ENCODE results near the gene TSR1. TPM values are rescaled to one million over a fixed set of nuclear protein-coding genes. Genes with fewer than 3 reads are reported as not detected.

Gene TSR1
- total and polyA plus RNA-seq, 2 donors (not counting 1 experiment from before 2014, with no cell fraction given), result 13.7 to 42.4 TPM

DNA sequence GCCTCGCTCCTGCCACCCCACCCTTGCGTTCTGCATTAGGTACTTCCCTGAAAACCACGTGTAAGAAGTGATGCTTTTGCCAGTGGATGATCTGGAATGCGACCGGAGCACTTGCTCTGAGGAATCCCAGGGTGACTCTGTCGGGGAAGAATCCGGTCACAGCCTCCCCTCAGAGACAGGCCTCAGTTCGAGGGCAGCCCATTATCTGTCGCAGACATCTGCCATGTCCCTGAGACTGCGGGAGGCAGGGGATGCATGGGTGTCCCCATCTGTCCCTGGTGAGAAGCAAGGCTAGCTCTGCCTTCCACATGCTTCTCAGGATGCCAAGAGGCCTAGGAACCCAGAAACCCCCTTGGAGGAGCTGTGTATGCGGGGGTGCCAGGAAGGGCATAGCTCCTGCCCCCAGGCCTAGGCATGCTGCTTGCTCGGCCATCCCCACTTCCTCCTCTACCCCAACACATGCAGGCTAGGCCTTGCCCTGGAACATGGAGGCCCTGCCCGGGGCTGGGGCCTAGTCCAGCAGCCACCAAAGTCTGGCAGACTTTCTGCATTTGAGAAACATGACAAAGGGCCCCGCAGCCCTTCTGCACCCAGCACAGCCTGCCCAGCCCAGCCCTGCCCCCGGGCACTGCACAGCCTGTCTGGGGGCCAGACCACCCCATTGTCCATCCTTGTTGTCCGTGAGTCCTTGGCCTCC lies 44.1 kb upstream of the TSR1 start:
- Histone ChIP-seq H3K4me3 (replicated peaks in 1 of 4; ENCODE audit: control extremely low read depth in 1 of 4, insufficient read depth in 1 of 4, low read depth in 3 of 4, low read length in 4 of 4) (no peak overlapping the region), H3K9ac (ENCODE audit: insufficient read depth, low read length) (no peak overlapping the region), H3K36me3 (ENCODE audit: control insufficient read depth, insufficient read depth, low read length) (peaks cover 17% of the 10 kb centered on the region), H3K79me2 (ENCODE audit: control insufficient read depth, insufficient read depth, low read length) (no peaks in the 10 kb centered on the region), H3K4me2 (ENCODE audit: extremely low read depth, insufficient read depth, low read length) (no peak overlapping the region), H2AFZ (ENCODE audit: low read length) (no peak overlapping the region), H3K4me1 (ENCODE audit: control insufficient read depth, extremely low read depth, insufficient read depth, low read length) (no peaks in the 10 kb centered on the region), H3K9me3 (ENCODE audit: control insufficient read depth, insufficient read depth, low read depth, low read length) (no peaks in the 10 kb centered on the region), H4K20me1 (ENCODE audit: control insufficient read depth, extremely low read depth, insufficient read depth, low read length) (no peaks in the 10 kb centered on the region), H3K27ac (ENCODE audit: insufficient read depth, low read length) (no peak overlapping the region), H3K27me3 (ENCODE audit: control insufficient read depth, insufficient read depth, low read length) (no peaks in the 10 kb centered on the region)
- DNase-seq (ENCODE audit: low read depth in 2 of 2), result no peak
- TF ChIP-seq EZH2 (IDR thresholded peaks at IDR 0.05; ENCODE audit: low read length, missing control alignments) (no peak), CTCF (conservative IDR thresholded peaks at IDR 0.05 in 1 of 2, IDR thresholded peaks at IDR 0.05 in 1 of 2; ENCODE audit: low read depth in 1 of 2, low read length in 2 of 2) (no peak)

- no peak overlapping the region for H3K27ac ChIP-seq (ENCODE audit: insufficient read depth, low read length)
- H2AFZ ChIP-seq (ENCODE audit: low read length), result no peak overlapping the region
- no peak overlapping the region for H3K4me2 ChIP-seq (ENCODE audit: extremely low read depth, insufficient read depth, low read length)
- TF ChIP-seq CTCF (conservative IDR thresholded peaks at IDR 0.05 in 1 of 2, IDR thresholded peaks at IDR 0.05 in 1 of 2; ENCODE audit: low read depth in 1 of 2, low read length in 2 of 2) (no peak), EZH2 (IDR thresholded peaks at IDR 0.05; ENCODE audit: low read length, missing control alignments) (no peak)
- H3K4me1 ChIP-seq (ENCODE audit: control insufficient read depth, extremely low read depth, insufficient read depth, low read length), result no peaks in the 10 kb centered on the region
- no peaks in the 10 kb centered on the region for H3K9me3 ChIP-seq (ENCODE audit: control insufficient read depth, insufficient read depth, low read depth, low read length)
- H4K20me1 ChIP-seq (ENCODE audit: control insufficient read depth, extremely low read depth, insufficient read depth, low read length), result no peaks in the 10 kb centered on the region
- H3K79me2 ChIP-seq (ENCODE audit: control insufficient read depth, insufficient read depth, low read length), result no peaks in the 10 kb centered on the region
- H3K27me3 ChIP-seq (ENCODE audit: control insufficient read depth, insufficient read depth, low read length), result no peaks in the 10 kb centered on the region
- DNase-seq (ENCODE audit: low read depth in 2 of 2), result no peak
- no peak overlapping the region for H3K9ac ChIP-seq (ENCODE audit: insufficient read depth, low read length)
- H3K36me3 ChIP-seq (ENCODE audit: control insufficient read depth, insufficient read depth, low read length), result peaks cover 17% of the 10 kb centered on the region
- H3K4me3 ChIP-seq (replicated peaks in 1 of 4; ENCODE audit: control extremely low read depth in 1 of 4, insufficient read depth in 1 of 4, low read depth in 3 of 4, low read length in 4 of 4), result no peak overlapping the region
Observed at GRCh38 chr17:2379489-2380225, 43.4 kb upstream of the TSR1 start.

- DNase-seq (ENCODE audit: low read depth in 2 of 2), result no peak
- Histone ChIP-seq H3K4me3 (replicated peaks in 1 of 4; ENCODE audit: control extremely low read depth in 1 of 4, insufficient read depth in 1 of 4, low read depth in 3 of 4, low read length in 4 of 4) (no peak overlapping the region), H4K20me1 (ENCODE audit: control insufficient read depth, extremely low read depth, insufficient read depth, low read length) (no peaks in the 10 kb centered on the region), H3K9ac (ENCODE audit: insufficient read depth, low read length) (no peak overlapping the region), H3K27me3 (ENCODE audit: control insufficient read depth, insufficient read depth, low read length) (no peaks in the 10 kb centered on the region), H3K4me1 (ENCODE audit: control insufficient read depth, extremely low read depth, insufficient read depth, low read length) (no peaks in the 10 kb centered on the region), H3K4me2 (ENCODE audit: extremely low read depth, insufficient read depth, low read length) (no peak overlapping the region), H3K27ac (ENCODE audit: insufficient read depth, low read length) (no peak overlapping the region), H3K79me2 (ENCODE audit: control insufficient read depth, insufficient read depth, low read length) (no peaks in the 10 kb centered on the region), H3K9me3 (ENCODE audit: control insufficient read depth, insufficient read depth, low read depth, low read length) (no peaks in the 10 kb centered on the region), H3K36me3 (ENCODE audit: control insufficient read depth, insufficient read depth, low read length) (peaks cover 17% of the 10 kb centered on the region), H2AFZ (ENCODE audit: low read length) (no peak overlapping the region)
- TF ChIP-seq EZH2 (IDR thresholded peaks at IDR 0.05; ENCODE audit: low read length, missing control alignments) (no peak), CTCF (conservative IDR thresholded peaks at IDR 0.05 in 1 of 2, IDR thresholded peaks at IDR 0.05 in 1 of 2; ENCODE audit: low read depth in 1 of 2, low read length in 2 of 2) (no peak)
Observed at GRCh38 chr17:2378905-2379304, 42.6 kb upstream of the TSR1 start.
